Stimulated activated CD8-positive, alpha-beta memory T cell treated with anti-CD3 and anti-CD28 coated beads, Interleukin-15, amount 100 ng/mL, for 24 hours (primary cell): ENCODE measurements around the gene BRD1.

ENCODE experiments used
- DNase-seq: peaks from one replicate; pipeline ENCODE4 v3.0.0-alpha.2; 2020; ENCODE audit warnings: low read depth

BRD1 gene

GRCh38 chr22:49753276-49753890, 74.3 kb downstream of the BRD1 start:
- no peak for DNase-seq

- no peak for DNase-seq
Observed at GRCh38 chr22:49752598-49753091, 75.0 kb downstream of the BRD1 start.

DNA sequence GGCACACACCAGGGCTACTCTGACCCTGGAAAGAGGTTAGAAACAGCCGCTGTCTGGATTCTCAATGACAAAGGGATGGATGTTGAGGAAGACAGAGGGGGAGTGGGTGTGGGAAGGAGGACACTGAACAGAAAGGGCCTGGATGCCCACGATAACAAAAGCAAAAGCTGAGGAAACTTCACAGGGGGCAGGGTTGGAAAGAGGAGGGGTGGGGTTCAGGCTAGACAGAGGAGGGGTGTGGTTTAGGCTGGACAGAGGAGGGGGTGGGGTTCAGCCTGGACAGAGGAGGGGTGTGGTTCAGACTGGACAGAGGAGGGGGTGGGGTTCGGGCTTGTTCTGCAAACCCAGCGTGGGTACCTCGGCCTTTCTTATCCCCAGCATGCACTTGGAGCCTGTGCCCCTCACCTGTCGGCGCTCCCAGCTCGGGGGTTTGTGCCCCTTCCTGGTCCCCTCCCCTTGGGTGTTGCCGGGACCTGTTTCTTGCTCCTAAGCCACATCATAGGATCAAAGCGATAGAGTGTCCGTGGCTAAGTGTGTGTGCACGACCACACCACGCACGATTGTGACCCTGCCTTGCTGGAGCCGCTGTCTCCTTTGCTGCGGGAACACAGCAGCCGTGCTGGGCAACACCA, 75.6 kb downstream of the BRD1 start:
- DNase-seq, result no peak

GRCh38 chr22:49751318-49751965, 76.2 kb downstream of the BRD1 start:
- no peak for DNase-seq

GRCh38 chr22:49749885-49750510, 77.7 kb downstream of the BRD1 start:
- DNase-seq, result no peak

GRCh38 chr22:49749227-49749626, 78.4 kb downstream of the BRD1 start:
- DNase-seq, result no peak

DNA sequence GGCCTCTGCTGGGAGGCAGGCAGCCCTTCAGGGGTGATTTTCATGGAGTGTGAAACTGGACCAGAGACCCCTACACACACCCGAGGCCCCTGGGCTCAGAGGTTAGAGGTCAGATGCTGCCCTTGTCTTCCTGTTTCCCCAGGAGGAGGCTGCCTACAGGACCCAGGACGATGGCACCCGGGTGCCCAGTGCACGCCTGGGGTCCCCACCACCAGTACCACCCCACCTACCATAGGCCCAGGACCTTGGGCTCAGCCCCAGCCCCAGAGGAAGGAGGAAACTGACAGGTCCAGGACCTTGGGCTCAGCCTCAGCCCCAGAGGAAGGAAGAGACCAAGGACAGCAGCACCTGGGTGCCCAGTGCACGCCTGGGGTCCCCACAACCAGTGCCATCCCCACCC, 79.2 kb downstream of the BRD1 start:
- DNase-seq, result no peak

DNA sequence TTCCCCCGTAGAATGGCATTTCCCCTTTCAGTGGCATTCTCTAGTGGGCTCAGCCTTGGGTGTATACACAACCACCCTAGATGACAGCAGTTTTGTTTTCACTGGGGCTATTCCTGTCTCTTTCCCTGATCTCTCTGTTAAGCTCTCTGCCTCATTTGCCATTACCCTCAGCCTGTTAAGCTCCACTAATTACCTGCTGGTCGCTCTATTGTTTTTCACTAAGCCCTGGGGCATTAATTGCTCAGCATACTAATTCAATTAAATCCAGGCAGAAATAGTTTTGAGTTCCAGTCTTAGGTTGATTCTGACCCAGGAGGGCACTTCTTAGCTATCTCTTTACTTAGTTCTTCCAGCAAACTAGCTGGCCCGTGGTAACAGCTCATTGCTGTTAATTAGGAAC, 80.0 kb downstream of the BRD1 start:
- no peak for DNase-seq

- no peak for DNase-seq
Observed at GRCh38 chr22:49747130-49747529, 80.5 kb downstream of the BRD1 start.

DNA sequence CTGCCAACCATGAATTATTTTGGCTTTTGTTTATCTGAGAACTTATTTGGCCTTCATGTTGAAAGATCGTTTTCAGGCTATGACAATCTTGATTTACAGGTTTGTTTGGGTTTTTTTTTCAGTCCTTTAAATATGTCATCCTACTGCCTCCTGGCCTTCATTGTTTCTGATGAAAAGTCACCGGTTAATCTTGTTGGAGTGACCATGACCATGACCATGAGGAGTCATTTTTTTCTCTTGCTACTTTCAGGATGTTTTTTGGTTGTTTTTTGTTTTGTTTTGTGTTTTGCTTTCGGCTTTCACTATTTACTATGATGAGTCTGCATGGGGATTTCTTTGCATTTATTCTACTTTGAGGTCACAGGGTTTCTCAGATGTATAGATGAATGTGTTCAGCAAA, 81.6 kb downstream of the BRD1 start:
- DNase-seq, result no peak

DNA sequence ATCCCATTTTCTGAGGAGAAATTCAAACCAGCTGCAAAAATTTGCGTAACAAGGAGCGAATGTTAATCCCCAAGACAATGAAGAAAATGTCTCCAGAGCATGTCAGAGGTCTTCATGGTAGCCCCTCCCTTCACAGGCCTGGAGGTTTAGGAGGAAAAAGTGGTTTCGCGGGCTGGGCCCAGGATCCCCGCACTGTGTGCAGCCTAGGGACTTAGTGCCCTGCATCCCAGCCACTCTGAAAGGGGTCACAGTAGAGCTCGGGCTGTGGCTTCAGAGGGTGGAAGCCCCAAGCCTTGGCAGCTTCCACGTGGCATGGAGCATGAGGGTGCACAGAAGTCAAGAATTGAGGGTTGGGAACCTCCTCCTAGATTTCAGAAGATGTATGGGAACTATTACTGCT, 87.4 kb downstream of the BRD1 start:
- DNase-seq, result no peak

DNA sequence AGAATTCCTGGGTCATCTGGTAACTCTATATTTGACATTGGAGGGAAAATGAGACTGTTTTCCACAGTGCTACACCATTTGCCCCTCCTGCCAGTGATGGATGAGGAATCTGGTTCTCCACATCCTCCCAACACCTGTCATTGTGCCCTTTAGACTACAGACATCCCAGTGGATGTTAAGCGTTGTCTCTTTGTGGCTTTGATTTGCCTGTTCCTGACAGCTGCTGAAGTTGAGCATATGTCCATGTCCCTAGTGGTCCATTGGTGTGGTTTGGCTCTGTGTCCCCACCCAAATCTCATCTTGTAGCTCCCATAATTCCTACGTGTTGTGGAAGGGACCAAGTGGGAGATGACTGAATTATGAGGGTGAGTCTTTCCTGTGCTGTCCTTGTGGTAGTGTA, 88.5 kb downstream of the BRD1 start:
- DNase-seq, result no peak

GRCh38 chr22:49738566-49738965, 89.1 kb downstream of the BRD1 start:
- DNase-seq, result no peak

GRCh38 chr22:49738006-49738405, 89.7 kb downstream of the BRD1 start:
- DNase-seq, result no peak

- DNase-seq, result no peak
Observed at GRCh38 chr22:49737101-49737551, 90.5 kb downstream of the BRD1 start.

GRCh38 chr22:49736538-49736937, 91.1 kb downstream of the BRD1 start:
- no peak for DNase-seq

DNA sequence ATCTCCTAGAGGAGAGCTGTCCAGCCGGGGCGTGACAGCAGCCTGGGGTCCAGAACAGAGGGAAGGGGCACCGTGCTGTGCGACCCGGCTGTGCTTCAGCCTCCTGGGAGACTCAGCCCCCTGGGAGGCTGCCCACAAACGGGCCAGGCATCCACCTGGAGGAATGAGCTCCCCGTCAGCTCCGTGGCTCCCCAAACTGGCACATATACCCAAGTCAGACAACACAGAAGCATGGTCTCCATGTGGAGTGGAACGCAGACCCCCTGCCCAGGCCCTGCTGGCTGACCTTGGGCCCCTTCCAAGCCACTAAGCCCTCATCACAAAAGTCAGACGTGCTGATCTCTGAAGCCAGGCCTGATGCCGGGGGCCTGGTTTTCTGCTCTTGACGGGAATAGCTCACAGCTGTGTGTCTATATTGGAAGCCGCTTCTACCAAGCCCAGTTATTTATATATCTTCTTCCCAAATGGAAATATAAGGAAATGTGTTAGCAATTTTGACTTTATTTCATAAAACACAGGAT, 91.7 kb downstream of the BRD1 start:
- DNase-seq, result no peak

DNA sequence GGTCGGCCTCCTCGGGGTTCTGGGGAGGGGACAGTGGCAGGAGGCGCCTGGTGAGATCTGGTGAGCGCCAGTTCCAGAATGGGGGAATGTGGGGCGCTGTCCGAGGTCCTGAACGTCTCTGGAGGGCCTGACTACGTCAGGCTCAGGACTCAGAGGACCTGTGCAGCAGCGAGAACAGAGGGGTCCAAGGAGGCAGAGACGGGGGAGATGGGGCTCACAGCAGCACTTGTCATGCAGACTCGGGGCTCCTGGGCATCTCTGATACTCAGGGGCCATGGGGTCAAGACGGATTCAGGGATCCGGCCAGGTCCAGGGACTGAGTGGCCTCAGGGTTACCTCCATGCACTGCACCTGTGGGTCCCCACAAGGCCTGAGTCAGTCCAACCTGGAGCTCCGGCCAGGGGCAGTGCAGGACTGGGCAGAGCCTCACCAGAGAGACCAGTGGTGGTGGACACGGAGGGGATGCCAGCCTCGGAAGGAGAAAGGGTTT, 92.2 kb downstream of the BRD1 start:
- DNase-seq, result no peak

GRCh38 chr22:49734882-49735281, 92.8 kb downstream of the BRD1 start:
- no peak for DNase-seq

- no peak for DNase-seq
Observed at GRCh38 chr22:49734390-49734789, 93.3 kb downstream of the BRD1 start.

GRCh38 chr22:49733631-49734030, 94.0 kb downstream of the BRD1 start:
- no peak for DNase-seq

- no peak for DNase-seq
Observed at GRCh38 chr22:49730656-49731055, 97.0 kb downstream of the BRD1 start.
